Tibial nerve (tissue), 4 donors: Measurements from ENCODE around the gene TPSG1. TPM values are rescaled to one million over a fixed set of nuclear protein-coding genes. Genes with fewer than 3 reads are reported as not detected.

Source experiments
- DNase-seq, 2 donors: peaks; one replicate each; pipeline ENCODE4 v3.0.0-alpha.2; 2019; ENCODE audit warnings: low spot score in 2 of 2
- H3K27ac ChIP-seq, 4 donors: fragments of 200-600 bp; sonication (generic) in 3 of 4; one replicate each; pipeline ENCODE4 v1.5.1; 2017 to 2019; ENCODE audit warnings: mild to moderate bottlenecking in 1 of 4
- H3K27me3 ChIP-seq, 2 donors: fragments of 200-600 bp; sonication (generic) in 1 of 2; one replicate each; pipeline versions ENCODE4 v1.5.1 to v1.6.0; 2017 to 2019
- H3K36me3 ChIP-seq, 3 donors: fragments of 200-600 bp; sonication (generic); one replicate each; pipeline ENCODE4 v1.5.1; 2018 to 2019
- H3K4me1 ChIP-seq, 4 donors: fragments of 200-600 bp; sonication (generic) in 3 of 4; one replicate each; pipeline ENCODE4 v1.5.1; 2017 to 2019
- H3K4me3 ChIP-seq, 4 donors: fragments of 200-600 bp; sonication (generic) in 3 of 4; one replicate each; pipeline ENCODE4 v1.5.1; 2017 to 2019; ENCODE audit warnings: mild to moderate bottlenecking in 1 of 4, moderate library complexity in 1 of 4
- H3K9me3 ChIP-seq, 4 donors: fragments of 200-600 bp; sonication (generic) in 3 of 4; one replicate each; pipeline ENCODE4 v1.5.1; 2017 to 2019
- EP300 ChIP-seq, 2 donors: sonication (generic); formaldehyde crosslinking; IDR thresholded peaks; one replicate each; pipeline ENCODE4 v1.6.1; 2017; ENCODE audit warnings: antibody characterized with exemption in 2 of 2, mild to moderate bottlenecking in 1 of 2
- POLR2A ChIP-seq, 2 donors: fragments of 450-650 bp; IDR thresholded peaks; one replicate each; pipeline ENCODE4 v1.6.1; 2017; ENCODE audit warnings: antibody characterized with exemption in 2 of 2, mild to moderate bottlenecking in 2 of 2, moderate library complexity in 2 of 2
- WGBS, 2 donors: methylation state at CpG; one replicate each; pipeline ENCODE4 v1.1.5; 2018; 5-methylcytosine and 5-hydroxymethylcytosine counted together
- total RNA-seq, 4 donors: library from RNA; depleted of rRNA; stranded (reverse); fragments of >200 nt; gene quantifications; one replicate each; pipeline ENCODE4 v1.1.0, GENCODE V29; 2016
- TF ChIP-seq, protein P1 (sequence below), 5 experiments: fragments of 200-600 bp in 3 of 5; fragments of 450-650 bp in 2 of 5; sonication (generic) in 3 of 5; IDR thresholded peaks; one replicate each; pipeline ENCODE4 v1.5.1; 2016 to 2019; ENCODE audit warnings: antibody characterized with exemption in 5 of 5, mild to moderate bottlenecking in 3 of 5, moderate library complexity in 2 of 5

Gene TPSG1
- total RNA-seq, 4 donors from 2014 or later = 2.5 TPM; not detected in 3

DNA sequence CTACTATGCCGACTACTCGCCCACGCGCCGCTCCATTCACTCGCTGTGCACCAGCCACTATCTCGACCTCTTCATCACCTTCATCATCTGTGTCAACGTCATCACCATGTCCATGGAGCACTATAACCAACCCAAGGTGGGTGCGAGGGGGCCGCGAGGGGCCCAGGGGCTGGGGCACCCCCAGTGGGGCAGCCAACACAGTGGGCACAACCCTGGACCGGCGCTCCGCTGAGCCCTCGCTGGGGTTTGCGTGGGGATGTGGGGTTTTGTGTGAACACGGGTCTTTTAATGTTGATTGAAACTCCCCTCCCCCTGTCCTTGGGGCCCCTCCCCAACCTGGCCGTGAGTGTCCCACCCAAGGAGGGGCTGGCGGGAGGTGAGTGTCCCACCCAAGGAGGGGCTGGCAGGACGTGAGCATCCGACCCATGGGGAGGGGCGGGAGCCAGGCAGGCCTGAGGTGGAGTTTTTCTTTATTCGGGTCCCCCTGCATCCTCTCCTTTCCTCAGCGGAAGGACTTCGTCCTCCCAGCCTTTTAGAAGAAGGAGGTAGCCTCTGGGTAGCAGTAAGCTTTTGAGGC is 11.2 kb downstream of the TPSG1 start:
- H3K27me3 ChIP-seq = no peaks in the 10 kb centered on the region
- no peaks in the 10 kb centered on the region for H3K36me3 ChIP-seq
- no peaks in the 10 kb centered on the region for H3K9me3 ChIP-seq
- no peak for DNase-seq
- H3K4me3 ChIP-seq = no peak overlapping the region
- H3K27ac ChIP-seq = no peak overlapping the region
- no peak for TF ChIP-seq EP300 (IDR thresholded peaks at IDR 0.05)
- TF ChIP-seq, protein P1, sequence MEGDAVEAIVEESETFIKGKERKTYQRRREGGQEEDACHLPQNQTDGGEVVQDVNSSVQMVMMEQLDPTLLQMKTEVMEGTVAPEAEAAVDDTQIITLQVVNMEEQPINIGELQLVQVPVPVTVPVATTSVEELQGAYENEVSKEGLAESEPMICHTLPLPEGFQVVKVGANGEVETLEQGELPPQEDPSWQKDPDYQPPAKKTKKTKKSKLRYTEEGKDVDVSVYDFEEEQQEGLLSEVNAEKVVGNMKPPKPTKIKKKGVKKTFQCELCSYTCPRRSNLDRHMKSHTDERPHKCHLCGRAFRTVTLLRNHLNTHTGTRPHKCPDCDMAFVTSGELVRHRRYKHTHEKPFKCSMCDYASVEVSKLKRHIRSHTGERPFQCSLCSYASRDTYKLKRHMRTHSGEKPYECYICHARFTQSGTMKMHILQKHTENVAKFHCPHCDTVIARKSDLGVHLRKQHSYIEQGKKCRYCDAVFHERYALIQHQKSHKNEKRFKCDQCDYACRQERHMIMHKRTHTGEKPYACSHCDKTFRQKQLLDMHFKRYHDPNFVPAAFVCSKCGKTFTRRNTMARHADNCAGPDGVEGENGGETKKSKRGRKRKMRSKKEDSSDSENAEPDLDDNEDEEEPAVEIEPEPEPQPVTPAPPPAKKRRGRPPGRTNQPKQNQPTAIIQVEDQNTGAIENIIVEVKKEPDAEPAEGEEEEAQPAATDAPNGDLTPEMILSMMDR (IDR thresholded peaks at IDR 0.05) = no peak
- TF ChIP-seq POLR2A (IDR thresholded peaks at IDR 0.05) = no peak
- 82 to 83% methylated on average over 23 to 25 of the region's 25 CpGs for WGBS, 2 donors
- no peaks in the 10 kb centered on the region for H3K4me1 ChIP-seq

- 40 to 82% methylated on average over 1 to 8 of the region's 8 CpGs for WGBS, 2 donors
- H3K36me3 ChIP-seq = no peaks in the 10 kb centered on the region
- no peak for DNase-seq
- H3K27ac ChIP-seq = no peak overlapping the region
- H3K27me3 ChIP-seq = no peaks in the 10 kb centered on the region
- H3K9me3 ChIP-seq = no peaks in the 10 kb centered on the region
- no peaks in the 10 kb centered on the region for H3K4me1 ChIP-seq
- TF ChIP-seq POLR2A (IDR thresholded peaks at IDR 0.05) = no peak
- TF ChIP-seq, protein P1 (IDR thresholded peaks at IDR 0.05) = no peak
- TF ChIP-seq EP300 (IDR thresholded peaks at IDR 0.05) = no peak
- H3K4me3 ChIP-seq = no peak overlapping the region
Observed at GRCh38 chr16:1213231-1213630, 11.8 kb downstream of the TPSG1 start.

GRCh38 chr16:1212616-1213194 is 12.4 kb downstream of the TPSG1 start:
- Histone ChIP-seq H3K4me3 (no peak overlapping the region), H3K27ac (no peak overlapping the region), H3K36me3 (no peaks in the 10 kb centered on the region), H3K27me3 (no peaks in the 10 kb centered on the region), H3K9me3 (no peaks in the 10 kb centered on the region), H3K4me1 (no peaks in the 10 kb centered on the region)
- 80 to 89% methylated on average over 7 to 27 of the region's 40 CpGs for WGBS, 2 donors
- DNase-seq = no peak
- no peak for TF ChIP-seq EP300 (IDR thresholded peaks at IDR 0.05)
- no peak for TF ChIP-seq POLR2A (IDR thresholded peaks at IDR 0.05)
- TF ChIP-seq, protein P1 (IDR thresholded peaks at IDR 0.05) = no peak

GRCh38 chr16:1211451-1212268 is 13.4 kb downstream of the TPSG1 start:
- Histone ChIP-seq H3K4me1 (no peaks in the 10 kb centered on the region), H3K27ac (no peak overlapping the region), H3K27me3 (no peaks in the 10 kb centered on the region), H3K36me3 (no peaks in the 10 kb centered on the region), H3K4me3 (no peak overlapping the region), H3K9me3 (no peaks in the 10 kb centered on the region)
- 93 to 94% methylated on average over 48 to 64 of the region's 65 CpGs for WGBS, 2 donors
- no peak for DNase-seq
- TF ChIP-seq EP300 (IDR thresholded peaks at IDR 0.05) = no peak
- no peak for TF ChIP-seq POLR2A (IDR thresholded peaks at IDR 0.05)
- TF ChIP-seq, protein P1 (IDR thresholded peaks at IDR 0.05) = no peak

DNA sequence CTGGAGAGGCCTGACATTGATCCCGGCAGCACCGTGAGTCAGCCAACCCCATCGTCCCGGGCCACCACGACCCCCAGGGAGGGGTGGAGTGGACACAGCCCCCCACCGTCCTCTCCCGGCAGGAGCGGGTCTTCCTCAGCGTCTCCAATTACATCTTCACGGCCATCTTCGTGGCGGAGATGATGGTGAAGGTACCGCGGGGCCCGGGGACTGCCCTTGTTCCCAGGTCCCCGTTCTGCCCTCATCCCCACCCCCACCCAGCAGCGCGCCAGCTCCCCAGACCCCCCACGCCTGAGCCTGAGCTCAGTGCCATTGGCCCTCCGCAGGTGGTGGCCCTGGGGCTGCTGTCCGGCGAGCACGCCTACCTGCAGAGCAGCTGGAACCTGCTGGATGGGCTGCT is 14.6 kb downstream of the TPSG1 start:
- H3K27me3 ChIP-seq = no peaks in the 10 kb centered on the region
- 83 to 90% methylated on average over 19 to 23 of the region's 23 CpGs for WGBS, 2 donors

More for the DNA sequence above, 14.6 kb downstream of the TPSG1 start:
- TF ChIP-seq EP300 (IDR thresholded peaks at IDR 0.05) (no peak), POLR2A (IDR thresholded peaks at IDR 0.05) (no peak)
- TF ChIP-seq, protein P1 (IDR thresholded peaks at IDR 0.05) = no peak
- H3K4me1 ChIP-seq = no peaks in the 10 kb centered on the region
- H3K4me3 ChIP-seq = no peak overlapping the region
- no peak for DNase-seq
- H3K36me3 ChIP-seq = no peaks in the 10 kb centered on the region
- H3K27ac ChIP-seq = no peak overlapping the region
- H3K9me3 ChIP-seq = no peaks in the 10 kb centered on the region
